ENCODE measurements around the gene IL17RC. TPM values are rescaled to one million over a fixed set of nuclear protein-coding genes. Genes with fewer than 3 reads are reported as not detected.

The IL17RC gene
- total and polyA plus RNA-seq, 12 donors: 18.6 to 62.3 (median 28.4) TPM

Other genes starting within 250 kb of the IL17RC start
- gene CPNE9, start 213.3 kb upstream of the IL17RC start, total RNA-seq: under 1 TPM in 1 of 10 donors, not detected in 9; 0.46 TPM
- not detected for gene CPNE9, start 213.3 kb upstream of the IL17RC start, polyA plus RNA-seq
- 10 to 100 TPM in 4 of 10 donors, 1 to 10 TPM in 6; 7.3 to 15.1 (median 9.1) TPM for gene BRPF1, start 185.4 kb upstream of the IL17RC start, total RNA-seq
- gene BRPF1, start 185.4 kb upstream of the IL17RC start, polyA plus RNA-seq: 1 to 10 TPM; 7.3 to 8.5 TPM
- 10 to 100 TPM in 3 of 10 donors, 1 to 10 TPM in 7; 5.2 to 10.8 (median 8.0) TPM for gene OGG1, start 167.1 kb upstream of the IL17RC start, total RNA-seq
- gene OGG1, start 167.1 kb upstream of the IL17RC start, polyA plus RNA-seq: 10 to 100 TPM; 11.3 to 15.1 TPM
- gene CAMK1, start 147.2 kb upstream of the IL17RC start, total RNA-seq: 10 to 100 TPM in 4 of 10 donors, 1 to 10 TPM in 6; 6.2 to 19.5 (median 8.3) TPM
- 10 to 100 TPM; 18.3 to 27.1 TPM for gene CAMK1, start 147.2 kb upstream of the IL17RC start, polyA plus RNA-seq
- gene TADA3, start 124.6 kb upstream of the IL17RC start, total RNA-seq: 10 to 100 TPM; 38.5 to 59.6 (median 42.9) TPM
- gene TADA3, start 124.6 kb upstream of the IL17RC start, polyA plus RNA-seq: 10 to 100 TPM; 48.7 to 51.4 TPM
- gene ARPC4, start 124.0 kb upstream of the IL17RC start, total RNA-seq: 100 to 1,000 TPM in 1 of 10 donors, 10 to 100 TPM in 9; 40.6 to 111 (median 55.0) TPM
- gene ARPC4, start 124.0 kb upstream of the IL17RC start, polyA plus RNA-seq: 100 to 1,000 TPM in 1 of 2 donors, 10 to 100 TPM in 1; 27.9 to 104 TPM
- 10 to 100 TPM in 7 of 10 donors, 1 to 10 TPM in 3; 8.7 to 20.5 (median 13.7) TPM for gene TTLL3, start 106.8 kb upstream of the IL17RC start, total RNA-seq
- 10 to 100 TPM in 1 of 2 donors, 1 to 10 TPM in 1; 6.7 to 35.0 TPM for gene TTLL3, start 106.8 kb upstream of the IL17RC start, polyA plus RNA-seq
- gene RPUSD3, start 73.1 kb upstream of the IL17RC start, total RNA-seq: 10 to 100 TPM; 26.4 to 42.3 (median 29.4) TPM
- gene RPUSD3, start 73.1 kb upstream of the IL17RC start, polyA plus RNA-seq: 10 to 100 TPM; 43.4 to 45.7 TPM
- 10 to 100 TPM in 2 of 10 donors, 1 to 10 TPM in 5, under 1 TPM in 2, not detected in 1; 0.27 to 18.3 (median 4.4) TPM for gene CIDEC, start 36.8 kb upstream of the IL17RC start, total RNA-seq
- 10 to 100 TPM in 1 of 2 donors, 1 to 10 TPM in 1; 8.0 to 25.3 TPM for gene CIDEC, start 36.8 kb upstream of the IL17RC start, polyA plus RNA-seq
- 10 to 100 TPM; 13.8 to 25.0 (median 18.0) TPM for gene JAGN1, start 26.5 kb upstream of the IL17RC start, total RNA-seq
- gene JAGN1, start 26.5 kb upstream of the IL17RC start, polyA plus RNA-seq: 10 to 100 TPM; 23.2 to 69.3 TPM
- 1 to 10 TPM in 4 of 10 donors, under 1 TPM in 6; 0.16 to 2.3 (median 0.92) TPM for gene IL17RE, start 14.2 kb upstream of the IL17RC start, total RNA-seq
- gene IL17RE, start 14.2 kb upstream of the IL17RC start, polyA plus RNA-seq: 1 to 10 TPM; 1.3 to 1.6 TPM
- 10 to 100 TPM; 49.5 to 76.5 (median 65.4) TPM for gene CRELD1, start 16.7 kb downstream of the IL17RC start, total RNA-seq
- gene CRELD1, start 16.7 kb downstream of the IL17RC start, polyA plus RNA-seq: 10 to 100 TPM; 58.0 to 92.1 TPM
- 1 to 10 TPM in 6 of 10 donors, under 1 TPM in 4; 0.45 to 2.0 (median 1.4) TPM for gene PRRT3, start 35.3 kb downstream of the IL17RC start, total RNA-seq
- gene PRRT3, start 35.3 kb downstream of the IL17RC start, polyA plus RNA-seq: under 1 TPM; 0.54 to 0.95 TPM
- 100 to 1,000 TPM in 3 of 10 donors, 10 to 100 TPM in 7; 57.7 to 130 (median 77.0) TPM for gene EMC3, start 69.7 kb downstream of the IL17RC start, total RNA-seq
- 100 to 1,000 TPM in 1 of 2 donors, 10 to 100 TPM in 1; 26.3 to 160 TPM for gene EMC3, start 69.7 kb downstream of the IL17RC start, polyA plus RNA-seq
- 1 to 10 TPM in 7 of 10 donors, under 1 TPM in 3; 0.55 to 3.2 (median 1.1) TPM for gene FANCD2, start 109.3 kb downstream of the IL17RC start, total RNA-seq
- gene FANCD2, start 109.3 kb downstream of the IL17RC start, polyA plus RNA-seq: 1 to 10 TPM in 1 of 2 donors, under 1 TPM in 1; 0.35 to 1.1 TPM
- gene FANCD2OS, start 191.2 kb downstream of the IL17RC start, total RNA-seq: not detected
- not detected for gene FANCD2OS, start 191.2 kb downstream of the IL17RC start, polyA plus RNA-seq
- 100 to 1,000 TPM in 2 of 10 donors, 10 to 100 TPM in 8; 80.3 to 101 (median 94.8) TPM for gene BRK1, start 198.6 kb downstream of the IL17RC start, total RNA-seq
- gene BRK1, start 198.6 kb downstream of the IL17RC start, polyA plus RNA-seq: 100 to 1,000 TPM in 1 of 2 donors, 10 to 100 TPM in 1; 62.0 to 151 TPM
- gene VHL, start 224.7 kb downstream of the IL17RC start, total RNA-seq: 10 to 100 TPM; 10.3 to 19.3 (median 12.0) TPM
- 10 to 100 TPM in 1 of 2 donors, 1 to 10 TPM in 1; 9.4 to 18.4 TPM for gene VHL, start 224.7 kb downstream of the IL17RC start, polyA plus RNA-seq
- gene IRAK2, start 247.8 kb downstream of the IL17RC start, total RNA-seq: 1 to 10 TPM in 9 of 10 donors, under 1 TPM in 1; 0.92 to 3.6 (median 1.5) TPM
- gene IRAK2, start 247.8 kb downstream of the IL17RC start, polyA plus RNA-seq: under 1 TPM; 0.73 to 0.84 TPM

Data from heart right ventricle (tissue), 12 donors.